Measurements from ENCODE around the gene GNA15.

GNA15 gene

GRCh38 chr19:3118232-3119070 lies 17.4 kb upstream of the GNA15 start:
- no peak overlapping the region for H3K4me3 ChIP-seq (ENCODE audit: low read depth, low read length)
- TF ChIP-seq, protein P1, sequence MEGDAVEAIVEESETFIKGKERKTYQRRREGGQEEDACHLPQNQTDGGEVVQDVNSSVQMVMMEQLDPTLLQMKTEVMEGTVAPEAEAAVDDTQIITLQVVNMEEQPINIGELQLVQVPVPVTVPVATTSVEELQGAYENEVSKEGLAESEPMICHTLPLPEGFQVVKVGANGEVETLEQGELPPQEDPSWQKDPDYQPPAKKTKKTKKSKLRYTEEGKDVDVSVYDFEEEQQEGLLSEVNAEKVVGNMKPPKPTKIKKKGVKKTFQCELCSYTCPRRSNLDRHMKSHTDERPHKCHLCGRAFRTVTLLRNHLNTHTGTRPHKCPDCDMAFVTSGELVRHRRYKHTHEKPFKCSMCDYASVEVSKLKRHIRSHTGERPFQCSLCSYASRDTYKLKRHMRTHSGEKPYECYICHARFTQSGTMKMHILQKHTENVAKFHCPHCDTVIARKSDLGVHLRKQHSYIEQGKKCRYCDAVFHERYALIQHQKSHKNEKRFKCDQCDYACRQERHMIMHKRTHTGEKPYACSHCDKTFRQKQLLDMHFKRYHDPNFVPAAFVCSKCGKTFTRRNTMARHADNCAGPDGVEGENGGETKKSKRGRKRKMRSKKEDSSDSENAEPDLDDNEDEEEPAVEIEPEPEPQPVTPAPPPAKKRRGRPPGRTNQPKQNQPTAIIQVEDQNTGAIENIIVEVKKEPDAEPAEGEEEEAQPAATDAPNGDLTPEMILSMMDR (IDR thresholded peaks at IDR 0.05; ENCODE audit: insufficient read depth, low read depth, low read length, missing control alignments), result no peak
- no peak for DNase-seq (ENCODE audit: low read depth)

DNA sequence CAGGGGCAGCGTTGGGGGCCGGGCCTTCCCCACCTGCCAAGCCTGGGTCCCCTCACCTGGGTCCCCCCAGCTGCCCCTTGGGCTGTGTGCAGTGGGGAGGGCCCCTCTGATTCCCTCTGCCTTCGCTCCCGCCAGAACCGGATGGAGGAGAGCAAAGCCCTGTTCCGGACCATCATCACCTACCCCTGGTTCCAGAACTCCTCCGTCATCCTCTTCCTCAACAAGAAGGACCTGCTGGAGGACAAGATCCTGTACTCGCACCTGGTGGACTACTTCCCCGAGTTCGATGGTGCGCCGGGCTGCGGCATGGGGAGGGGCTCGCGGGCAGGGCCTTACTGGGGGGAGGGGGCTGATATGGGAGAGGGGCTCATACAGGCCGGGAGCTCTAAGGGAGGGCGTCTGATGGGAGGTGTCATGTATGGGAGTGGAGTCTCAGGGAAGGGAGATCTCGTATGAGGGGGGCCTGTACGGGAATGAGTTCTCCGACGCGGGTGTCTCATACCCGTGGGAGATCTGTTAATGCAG lies 16.7 kb upstream of the GNA15 start:
- DNase-seq (ENCODE audit: low read depth), result no peak
- TF ChIP-seq, protein P1 (IDR thresholded peaks at IDR 0.05; ENCODE audit: insufficient read depth, low read depth, low read length, missing control alignments), result no peak
- H3K4me3 ChIP-seq (ENCODE audit: low read depth, low read length), result no peak overlapping the region

DNA sequence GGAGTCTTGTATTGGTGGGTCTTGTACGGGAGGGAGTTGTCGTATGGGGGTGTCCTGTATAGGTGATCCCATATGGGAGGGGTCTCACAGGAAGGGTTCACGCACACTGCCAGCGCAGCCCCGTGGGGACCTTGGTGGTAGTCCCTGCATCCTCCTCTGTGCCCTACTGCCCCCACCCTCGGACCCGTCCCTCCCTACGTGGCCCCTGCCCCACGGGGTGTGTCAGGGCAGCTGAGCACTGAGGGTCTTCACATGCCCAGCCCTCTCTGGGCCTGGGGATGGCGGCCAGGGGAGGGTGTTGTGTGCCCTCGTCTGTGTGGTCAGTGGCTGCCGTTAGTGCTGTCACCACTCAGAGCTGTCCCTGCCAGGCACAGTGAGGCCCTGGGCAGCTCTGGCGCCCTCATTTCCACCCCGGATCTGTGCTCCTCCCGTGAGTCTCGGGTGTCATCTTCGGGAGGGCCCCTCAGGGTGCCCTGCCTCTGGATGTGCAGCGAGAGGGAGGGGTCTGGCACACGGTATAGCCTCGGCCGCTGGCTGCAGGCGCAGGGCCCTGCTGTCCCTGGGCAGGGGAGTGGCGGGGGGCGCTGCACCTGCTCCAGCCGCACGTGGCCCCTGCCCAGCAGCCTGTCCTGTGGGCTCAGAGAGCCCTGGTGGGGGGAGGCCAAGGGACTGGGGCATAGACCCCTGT lies 16.0 kb upstream of the GNA15 start:
- no peak for DNase-seq (ENCODE audit: low read depth)
- TF ChIP-seq, protein P1 (IDR thresholded peaks at IDR 0.05; ENCODE audit: insufficient read depth, low read depth, low read length, missing control alignments), result no peak
- H3K4me3 ChIP-seq (ENCODE audit: low read depth, low read length), result no peak overlapping the region

DNA sequence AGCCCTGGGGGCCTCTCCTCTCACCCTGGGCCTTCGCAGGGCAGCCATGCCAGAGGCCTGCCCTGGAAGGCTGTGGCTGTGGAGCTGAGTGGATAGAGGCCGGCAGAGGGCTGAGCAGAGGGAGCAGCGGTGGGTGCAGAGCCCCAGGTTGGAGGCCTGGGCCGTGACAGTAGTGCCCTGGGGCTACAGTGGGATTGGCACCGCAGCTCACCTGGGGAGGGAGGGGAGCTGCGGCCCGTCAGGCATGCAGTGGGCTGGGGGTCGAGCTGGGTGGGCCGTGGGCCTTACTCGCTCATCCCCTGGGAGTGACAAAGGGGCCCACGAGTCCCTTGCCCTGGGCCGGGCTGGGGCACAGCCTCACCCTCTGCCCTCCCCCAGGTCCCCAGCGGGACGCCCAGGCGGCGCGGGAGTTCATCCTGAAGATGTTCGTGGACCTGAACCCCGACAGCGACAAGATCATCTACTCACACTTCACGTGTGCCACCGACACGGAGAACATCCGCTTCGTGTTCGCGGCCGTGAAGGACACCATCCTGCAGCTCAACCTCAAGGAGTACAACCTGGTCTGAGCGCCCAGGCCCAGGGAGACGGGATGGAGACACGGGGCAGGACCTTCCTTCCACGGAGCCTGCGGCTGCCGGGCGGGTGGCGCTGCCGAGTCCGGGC lies 15.1 kb upstream of the GNA15 start:
- TF ChIP-seq, protein P1 (IDR thresholded peaks at IDR 0.05; ENCODE audit: insufficient read depth, low read depth, low read length, missing control alignments), result no peak
- no peak for DNase-seq (ENCODE audit: low read depth)
- H3K4me3 ChIP-seq (ENCODE audit: low read depth, low read length), result no peak overlapping the region

DNA sequence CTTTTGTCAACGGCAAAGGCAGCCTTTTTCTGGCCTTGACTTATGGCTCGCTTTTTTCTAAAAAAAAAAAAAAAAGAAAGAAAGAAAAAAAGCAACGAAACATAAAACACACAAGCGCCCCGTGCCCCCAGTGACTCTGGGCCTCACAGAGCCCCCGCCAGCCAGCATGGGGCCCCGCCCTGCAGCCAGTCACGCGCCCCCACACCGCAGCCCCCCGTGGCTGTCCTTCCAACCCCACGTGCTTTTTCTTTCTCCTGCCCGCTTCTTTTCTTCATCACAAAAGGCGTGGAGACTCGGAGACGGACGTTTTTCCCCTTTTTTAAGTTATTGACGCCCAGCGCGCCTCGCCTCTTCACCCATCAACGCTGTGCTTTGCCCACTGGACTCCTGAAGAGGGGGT lies 14.4 kb upstream of the GNA15 start:
- no peak for DNase-seq (ENCODE audit: low read depth)
- TF ChIP-seq, protein P1 (IDR thresholded peaks at IDR 0.05; ENCODE audit: insufficient read depth, low read depth, low read length, missing control alignments), result no peak
- H3K4me3 ChIP-seq (ENCODE audit: low read depth, low read length), result no peak overlapping the region

DNA sequence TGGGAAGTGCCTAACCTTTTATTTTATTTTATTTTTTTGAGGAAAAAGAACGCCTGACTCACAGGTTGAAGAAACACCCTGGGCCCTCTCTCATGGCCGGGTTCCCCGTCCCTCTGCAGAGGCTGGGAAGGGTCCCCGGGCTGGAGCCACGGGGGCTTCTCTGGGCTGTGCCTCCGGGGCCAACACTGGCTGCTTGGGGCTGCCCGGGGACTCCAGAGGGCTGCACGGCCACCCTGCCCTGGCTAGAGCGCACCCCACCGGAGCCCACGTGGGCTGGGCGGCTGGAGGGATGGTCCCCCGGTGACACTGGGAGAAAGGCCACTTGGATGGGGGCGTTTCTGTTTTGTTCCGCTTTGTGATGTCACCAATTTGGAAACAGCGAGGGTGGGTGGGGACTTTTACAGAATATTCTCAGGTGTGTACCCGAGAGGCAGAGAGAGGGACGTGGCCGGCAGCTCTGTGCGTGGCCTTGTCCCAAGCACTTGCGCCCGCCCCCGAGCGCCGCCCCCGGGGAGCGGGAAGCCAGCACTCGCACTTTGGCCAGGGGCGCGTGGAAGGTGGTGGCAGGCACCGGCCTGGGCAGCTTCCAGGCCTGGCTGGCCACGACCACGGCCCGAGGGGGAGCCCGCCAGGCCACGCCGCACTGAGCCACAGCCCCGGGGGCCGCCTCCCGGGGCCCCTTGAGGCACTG lies 13.9 kb upstream of the GNA15 start:
- TF ChIP-seq, protein P1 (IDR thresholded peaks at IDR 0.05; ENCODE audit: insufficient read depth, low read depth, low read length, missing control alignments), result no peak
- no peak for DNase-seq (ENCODE audit: low read depth)
- no peak overlapping the region for H3K4me3 ChIP-seq (ENCODE audit: low read depth, low read length)
